ENCODE results near the gene MTHFS. TPM values are rescaled to one million over a fixed set of nuclear protein-coding genes. Genes with fewer than 3 reads are reported as not detected.
A peak's percentile ranks its signal among the peaks of the same experiment; 100 is the strongest.
"Not testable (repeated sequence)": the region's sequence is repeated elsewhere in the genome, so short reads cannot be mapped to it uniquely, and the experiment has no call there.

MTHFS gene
- total and polyA plus RNA-seq, 12 donors, result 10.1 to 38.5 (median 19.9) TPM

DNA sequence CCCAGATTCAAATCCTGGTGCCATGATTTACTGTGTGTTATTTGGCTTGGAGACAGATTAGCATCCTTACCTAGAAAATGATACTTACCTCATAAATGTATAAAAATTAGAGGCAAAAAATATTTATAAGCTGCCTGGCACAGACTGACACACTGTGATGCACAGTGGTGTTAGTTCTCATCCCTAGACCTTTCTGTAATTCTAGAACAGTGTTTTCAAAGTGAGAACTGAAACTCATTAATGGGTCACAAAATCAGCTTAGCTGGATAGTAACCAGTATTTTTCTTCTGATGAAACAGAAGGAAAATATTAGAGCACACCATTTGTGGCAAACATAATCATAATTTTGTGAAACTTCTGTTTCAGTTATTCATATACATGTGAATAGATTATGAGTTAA lies 17.9 kb upstream of the MTHFS start:
- Histone ChIP-seq H3K27ac (no peak overlapping the region), H3K9me3 (peaks cover 0 to 74% (median 53%) of the 10 kb centered on the region in 11 donors), H3K4me1 (no peaks in the 10 kb centered on the region), H3K27me3 (no peaks in the 10 kb centered on the region), H3K36me3 (peaks cover 0 to 36% (median 0%) of the 10 kb centered on the region in 9 donors), H3K4me3 (no peak overlapping the region)
- TF ChIP-seq CTCF (IDR thresholded peaks at IDR 0.05), result no peak
- intact Hi-C loops (cut with DNase I), result no loop called here
- DNase-seq (no peak), ATAC-seq (no peak)

DNA sequence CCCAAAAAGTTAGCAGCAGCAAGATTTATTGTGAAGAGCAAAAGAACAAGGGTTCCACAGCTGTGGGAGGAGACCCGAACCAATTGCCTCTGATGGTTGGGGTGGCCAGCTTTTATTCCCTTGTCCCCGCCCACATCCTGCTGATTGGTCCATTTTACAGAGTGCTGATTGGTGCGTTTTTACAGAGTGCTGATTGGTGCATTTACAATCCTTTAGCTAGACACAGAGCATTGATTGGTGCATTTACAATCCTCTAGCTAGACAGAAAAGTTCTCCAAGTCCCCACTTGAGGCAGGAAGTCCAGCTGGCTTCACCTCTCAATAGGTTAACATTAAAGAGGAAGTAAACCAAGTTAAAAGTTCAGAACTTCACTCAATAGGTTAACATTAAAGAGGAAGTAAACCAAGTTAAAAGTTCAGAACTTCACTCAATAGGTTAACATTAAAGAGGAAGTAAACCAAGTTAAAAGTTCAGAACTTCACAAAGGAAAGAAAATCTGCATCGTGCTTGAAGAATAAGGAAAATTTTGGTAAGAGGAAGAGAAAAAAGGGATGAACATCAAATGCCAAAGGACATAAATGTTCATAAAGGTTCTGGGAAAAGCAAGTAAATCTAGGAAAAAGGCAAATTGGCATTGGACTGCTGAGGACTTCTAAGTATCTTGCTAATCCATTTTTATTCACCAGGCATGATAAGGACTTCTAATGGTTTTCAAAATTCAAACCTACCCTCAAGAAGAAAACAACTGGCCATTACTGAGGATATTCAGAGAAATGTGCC lies 12.9 kb upstream of the MTHFS start:
- DNase-seq; H3K27me3 ChIP-seq; H3K4me1 ChIP-seq; intact Hi-C loops (cut with DNase I); ATAC-seq; H3K4me3 ChIP-seq: not testable (repeated sequence)
- Histone ChIP-seq H3K36me3 (peaks cover 0 to 15% (median 0%) of the 10 kb centered on the region in 9 donors), H3K27ac (peak overlapping the region in 1 of 10 donors; percentile 62), H3K9me3 (peaks cover 0 to 29% (median 6%) of the 10 kb centered on the region in 11 donors)
- 90 to 93% methylated on average over 4 of the region's 4 CpGs for WGBS, 2 donors

DNA sequence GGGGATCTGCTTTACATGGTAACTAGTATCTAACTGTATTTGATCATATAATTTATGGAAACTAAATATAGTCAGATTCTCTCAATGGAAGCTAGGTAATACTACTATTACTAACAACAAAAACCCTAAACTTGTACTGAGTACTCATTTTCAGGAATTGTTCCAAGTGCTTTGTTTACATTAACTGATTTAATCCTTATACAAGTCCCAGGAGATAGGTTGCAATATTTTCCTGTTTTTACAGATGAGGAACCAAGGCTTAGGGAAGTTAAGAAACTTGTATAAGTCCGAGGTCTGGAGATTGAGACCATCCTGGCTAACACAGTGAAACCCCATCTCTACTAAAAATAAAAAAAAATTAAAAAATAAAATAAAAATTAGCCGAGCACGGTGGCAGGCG lies 7.5 kb upstream of the MTHFS start:
- Histone ChIP-seq H3K27ac (peak overlapping the region in 1 of 10 donors; percentile 27), H3K36me3 (no peaks in the 10 kb centered on the region), H3K4me1 (peaks cover 0 to 28% (median 0%) of the 10 kb centered on the region in 9 donors), H3K27me3 (no peaks in the 10 kb centered on the region), H3K4me3 (no peak overlapping the region), H3K9me3 (peaks cover 0 to under 1% (median 0%) of the 10 kb centered on the region in 11 donors)
- ATAC-seq (no peak), DNase-seq (no peak)
- 75 to 81% methylated on average over 4 of the region's 4 CpGs for whole genome bisulfite sequencing, 2 donors
- intact Hi-C loops (cut with DNase I), result no loop called here
- no peak for TF ChIP-seq CTCF (IDR thresholded peaks at IDR 0.05)

- peak overlapping the region in 1 of 10 donors; percentile 27 for H3K27ac ChIP-seq
- ATAC-seq (no peak), DNase-seq (no peak)
- H3K27me3 ChIP-seq, result no peaks in the 10 kb centered on the region
- 83% methylated on average over 1 of the region's 1 CpG for WGBS, 2 donors
- no peaks in the 10 kb centered on the region for H3K9me3 ChIP-seq
- H3K4me3 ChIP-seq, result no peak overlapping the region
- H3K36me3 ChIP-seq, result no peaks in the 10 kb centered on the region
- peaks cover 0 to 33% (median 0%) of the 10 kb centered on the region in 9 donors for H3K4me1 ChIP-seq
- no peak for TF ChIP-seq CTCF (IDR thresholded peaks at IDR 0.05)
- intact Hi-C loops (cut with DNase I), result no loop called here
Observed at GRCh38 chr15:79903626-79904025, 6.8 kb upstream of the MTHFS start.

DNA sequence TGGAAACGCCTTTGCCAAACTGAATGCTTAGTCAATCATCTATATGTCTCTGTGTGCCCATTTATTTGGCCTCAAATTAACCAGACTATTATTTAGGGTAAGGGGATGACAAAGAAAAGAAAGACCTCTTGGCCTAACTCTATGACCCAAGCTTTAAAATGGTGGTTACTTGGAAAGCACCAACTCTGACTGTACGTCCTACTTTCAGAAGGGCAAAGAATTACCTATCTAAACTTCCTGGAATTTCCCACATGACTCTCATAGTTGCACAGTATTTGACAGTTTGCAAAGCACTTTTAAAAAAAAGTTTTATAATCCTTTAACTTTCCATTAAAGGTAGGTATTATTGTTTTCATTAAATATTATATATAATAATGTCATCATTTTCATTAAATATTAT lies 6.3 kb upstream of the MTHFS start:
- 92% methylated on average over 2 of the region's 2 CpGs for WGBS, 2 donors
- Histone ChIP-seq H3K4me3 (no peak overlapping the region), H3K27me3 (no peaks in the 10 kb centered on the region), H3K9me3 (no peaks in the 10 kb centered on the region), H3K27ac (no peak overlapping the region), H3K36me3 (no peaks in the 10 kb centered on the region), H3K4me1 (peaks cover 0 to 38% (median 0%) of the 10 kb centered on the region in 9 donors)
- TF ChIP-seq CTCF (IDR thresholded peaks at IDR 0.05), result no peak
- intact Hi-C loops (cut with DNase I), result no loop called here
- ATAC-seq (no peak), DNase-seq (no peak)

All from heart right ventricle (tissue), 16 donors.